BLaER1 treated with 17β-estradiol and CSF1 and Interleukin-3, amounts not matched to agents 10 nM and 100 nM (cell line): Measurements from ENCODE around the gene RHOH.

Experiments
- H3K27ac ChIP-seq, 11 experiments: shearing (Covaris generic); formaldehyde crosslinking; 2 replicates each; pipeline ENCODE4 v1.8.1; 2022
- H3K27me3 ChIP-seq, 11 experiments: shearing (Covaris generic); formaldehyde crosslinking; 2 replicates each; pipeline ENCODE4 v1.8.1; 2022
- H3K36me3 ChIP-seq, 11 experiments: shearing (Covaris generic); formaldehyde crosslinking; 2 replicates each; pipeline ENCODE4 v1.8.1; 2022
- H3K4me1 ChIP-seq, 10 experiments: shearing (Covaris generic); formaldehyde crosslinking; 2 replicates each; pipeline ENCODE4 v1.8.1; 2022
- H3K4me2 ChIP-seq, 11 experiments: shearing (Covaris generic); formaldehyde crosslinking; 2 replicates each; pipeline ENCODE4 v1.8.1; 2022
- H3K4me3 ChIP-seq, 10 experiments: shearing (Covaris generic); formaldehyde crosslinking; 2 replicates each; pipeline ENCODE4 v1.8.1; 2022
- H3K9ac ChIP-seq, 11 experiments: shearing (Covaris generic); formaldehyde crosslinking; 2 replicates each; pipeline ENCODE4 v1.8.1; 2022
- H3K9me3 ChIP-seq, 11 experiments: shearing (Covaris generic); formaldehyde crosslinking; replicated peaks in 1 of 11; 2 replicates each; pipeline ENCODE4 v1.8.1; 2022
- H4K20me1 ChIP-seq, 11 experiments: shearing (Covaris generic); formaldehyde crosslinking; 2 replicates each; pipeline ENCODE4 v1.8.1; 2022
- Cebpa-rat ChIP-seq, 11 experiments: shearing (Covaris generic); IDR thresholded peaks; 2 replicates each; pipeline ENCODE4 v1.8.1; 2022

The RHOH gene

DNA sequence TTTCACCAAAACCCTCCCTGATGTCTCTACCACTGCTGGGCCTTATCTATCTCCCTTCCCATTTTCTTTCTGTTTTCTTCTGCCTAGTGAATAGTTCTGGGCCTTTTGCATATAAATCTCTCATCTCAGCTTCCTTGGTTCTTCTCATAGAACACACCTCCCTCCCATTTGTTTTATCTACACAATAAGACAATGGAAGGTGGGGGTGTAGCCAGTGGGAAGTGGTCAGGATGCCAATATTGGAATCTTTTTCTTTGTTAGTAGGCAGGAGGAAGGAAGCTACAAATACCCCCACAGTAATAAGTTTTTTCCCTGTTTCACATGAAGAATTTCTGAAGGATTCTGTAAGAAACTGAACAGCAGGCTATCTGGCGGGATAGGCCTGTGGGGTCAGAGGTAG, 30.9 kb upstream of the RHOH start:
- Histone ChIP-seq H3K9me3 (peaks cover 15 to 38% (median 29%) of the 10 kb centered on the region in 11 experiments), H3K9ac (no peak overlapping the region), H3K27me3 (no peaks in the 10 kb centered on the region), H3K4me2 (no peak overlapping the region), H3K4me3 (no peak overlapping the region), H4K20me1 (no peaks in the 10 kb centered on the region), H3K4me1 (peaks cover 0 to 6% (median 0%) of the 10 kb centered on the region in 10 experiments; a peak in 5 of 20 replicates), H3K36me3 (peaks cover 15 to 47% (median 35%) of the 10 kb centered on the region in 11 experiments; a peak in 21 of 22 replicates), H3K27ac (no peak overlapping the region)
- no peak for TF ChIP-seq Cebpa-rat (IDR thresholded peaks at IDR 0.05)

DNA sequence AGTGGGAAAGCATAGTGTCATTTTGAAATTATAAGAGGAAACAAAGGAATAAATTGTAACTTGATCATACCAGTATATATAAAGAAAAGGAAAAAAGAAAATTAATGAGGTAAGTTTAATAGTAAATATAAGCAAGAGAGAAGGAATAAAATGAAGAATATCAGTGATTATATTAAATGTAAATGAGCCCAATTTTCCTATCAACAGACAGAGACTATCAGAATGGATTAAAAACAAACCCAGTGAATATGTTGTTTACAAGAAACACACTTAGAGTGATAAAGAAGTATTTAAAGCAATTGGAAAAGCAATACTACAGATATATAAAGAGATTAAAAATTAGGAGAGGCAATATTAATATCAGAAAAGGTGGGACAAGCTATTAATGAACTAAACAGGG, 28.8 kb upstream of the RHOH start:
- Histone ChIP-seq H3K36me3 (peaks cover 8 to 29% (median 17%) of the 10 kb centered on the region in 11 experiments; a peak in 19 of 22 replicates), H3K9me3 (peaks cover 15 to 37% (median 28%) of the 10 kb centered on the region in 11 experiments), H3K4me3 (no peak overlapping the region), H3K27ac (no peak overlapping the region), H3K9ac (no peak overlapping the region), H3K4me1 (peaks cover 0 to 20% (median 4%) of the 10 kb centered on the region in 10 experiments; a peak in 12 of 20 replicates), H4K20me1 (no peaks in the 10 kb centered on the region), H3K27me3 (no peaks in the 10 kb centered on the region), H3K4me2 (no peak overlapping the region)
- no peak for TF ChIP-seq Cebpa-rat (IDR thresholded peaks at IDR 0.05)

GRCh38 chr4:40170588-40170987, 26.2 kb upstream of the RHOH start:
- no peaks in the 10 kb centered on the region for H3K27me3 ChIP-seq
- H3K9me3 ChIP-seq = peaks cover 15 to 33% (median 28%) of the 10 kb centered on the region in 11 experiments
- H4K20me1 ChIP-seq = no peaks in the 10 kb centered on the region
- peak overlapping the region in 1 of 11 experiments; percentile 23; a peak in 1 of 22 replicates for H3K4me2 ChIP-seq
- no peak overlapping the region for H3K27ac ChIP-seq
- H3K36me3 ChIP-seq = peaks cover 8 to 24% (median 16%) of the 10 kb centered on the region in 11 experiments; a peak in 17 of 22 replicates
- no peak overlapping the region for H3K4me3 ChIP-seq
- peaks cover 0 to 25% (median 10%) of the 10 kb centered on the region in 10 experiments; a peak in 13 of 20 replicates for H3K4me1 ChIP-seq
- H3K9ac ChIP-seq = no peak overlapping the region
- no peak for TF ChIP-seq Cebpa-rat (IDR thresholded peaks at IDR 0.05)

DNA sequence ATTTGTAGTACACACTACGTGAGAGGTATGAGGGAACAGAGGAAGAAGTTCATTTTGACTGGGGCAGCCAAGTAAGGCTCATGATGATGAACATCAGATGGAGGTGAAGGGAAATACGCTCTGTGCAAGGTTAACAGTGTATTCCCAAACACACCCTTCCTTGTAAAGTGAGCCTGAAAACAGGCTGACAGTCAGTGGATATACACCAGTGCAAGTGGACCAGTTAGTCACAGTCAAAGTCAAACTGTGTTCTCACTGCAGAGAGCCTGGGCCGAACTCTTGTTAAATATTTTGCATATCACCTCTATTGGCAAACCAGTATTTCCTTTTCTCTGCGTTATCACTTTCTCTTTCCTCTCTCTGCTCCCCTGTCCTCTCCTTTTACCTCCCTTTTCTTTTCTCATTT, 23.4 kb upstream of the RHOH start:
- 0 out of 22 replicates have a peak overlapping the region, but pooled peaks of 1 of the 11 experiments have one; percentile 14 for H3K27ac ChIP-seq
- peaks cover 0 to 25% (median 10%) of the 10 kb centered on the region in 10 experiments; a peak in 13 of 20 replicates for H3K4me1 ChIP-seq
- TF ChIP-seq Cebpa-rat (IDR thresholded peaks at IDR 0.05) = no peak
- no peak overlapping the region for H3K9ac ChIP-seq
- no peaks in the 10 kb centered on the region for H3K27me3 ChIP-seq
- H3K4me2 ChIP-seq = peak overlapping the region in 7 of 11 experiments; percentile 0 to 46 (median 17); a peak in 4 of 22 replicates
- H4K20me1 ChIP-seq = no peaks in the 10 kb centered on the region
- H3K4me3 ChIP-seq = no peak overlapping the region
- H3K9me3 ChIP-seq = peaks cover 0 to 12% (median 7%) of the 10 kb centered on the region in 11 experiments; a peak in 16 of 22 replicates
- H3K36me3 ChIP-seq = peaks cover 0 to 7% (median 4%) of the 10 kb centered on the region in 11 experiments; a peak in 5 of 22 replicates

GRCh38 chr4:40176602-40177001, 20.2 kb upstream of the RHOH start:
- no peaks in the 10 kb centered on the region for H4K20me1 ChIP-seq
- no peak overlapping the region for H3K4me2 ChIP-seq
- H3K9ac ChIP-seq = no peak overlapping the region
- no peaks in the 10 kb centered on the region for H3K36me3 ChIP-seq
- 0 out of 22 replicates have a peak, but pooled peaks cover 0 to under 1% (median 0%) of the 10 kb centered on the region in 11 experiments for H3K9me3 ChIP-seq
- no peaks in the 10 kb centered on the region for H3K27me3 ChIP-seq
- H3K27ac ChIP-seq = peak overlapping the region in 1 of 11 experiments; percentile 6; a peak in 2 of 22 replicates
- TF ChIP-seq Cebpa-rat (IDR thresholded peaks at IDR 0.05) = no peak
- no peak overlapping the region for H3K4me3 ChIP-seq
- peaks cover 3 to 51% (median 26%) of the 10 kb centered on the region in 10 experiments; a peak in 19 of 20 replicates for H3K4me1 ChIP-seq

- Histone ChIP-seq H3K4me1 (peaks cover 11 to 52% (median 35%) of the 10 kb centered on the region in 10 experiments), H3K9ac (no peak overlapping the region)
These were observed 19.2 kb upstream of the RHOH start for GRCh38 chr4:40177591-40177990.

GRCh38 chr4:40178672-40179071, 18.2 kb upstream of the RHOH start:
- Histone ChIP-seq H3K36me3 (no peaks in the 10 kb centered on the region), H4K20me1 (no peaks in the 10 kb centered on the region), H3K4me1 (peaks cover 9 to 52% (median 36%) of the 10 kb centered on the region in 10 experiments), H3K27me3 (no peaks in the 10 kb centered on the region), H3K9ac (no peak overlapping the region), H3K27ac (peak overlapping the region in 2 of 11 experiments; percentile 7 to 33; a peak in 3 of 22 replicates), H3K4me3 (no peak overlapping the region), H3K9me3 (no peaks in the 10 kb centered on the region), H3K4me2 (peak overlapping the region in 1 of 11 experiments; percentile 63; a peak in 1 of 22 replicates)
- no peak for TF ChIP-seq Cebpa-rat (IDR thresholded peaks at IDR 0.05)

More at GRCh38 chr4:40177591-40177990, 19.2 kb upstream of the RHOH start:
- no peak overlapping the region for H3K4me3 ChIP-seq
- no peaks in the 10 kb centered on the region for H3K36me3 ChIP-seq
- no peaks in the 10 kb centered on the region for H3K27me3 ChIP-seq
- no peaks in the 10 kb centered on the region for H3K9me3 ChIP-seq
- H4K20me1 ChIP-seq = no peaks in the 10 kb centered on the region
- no peak overlapping the region for H3K4me2 ChIP-seq
- peak overlapping the region in 2 of 11 experiments; percentile 7 to 17; a peak in 1 of 22 replicates for H3K27ac ChIP-seq
- no peak for TF ChIP-seq Cebpa-rat (IDR thresholded peaks at IDR 0.05)

DNA sequence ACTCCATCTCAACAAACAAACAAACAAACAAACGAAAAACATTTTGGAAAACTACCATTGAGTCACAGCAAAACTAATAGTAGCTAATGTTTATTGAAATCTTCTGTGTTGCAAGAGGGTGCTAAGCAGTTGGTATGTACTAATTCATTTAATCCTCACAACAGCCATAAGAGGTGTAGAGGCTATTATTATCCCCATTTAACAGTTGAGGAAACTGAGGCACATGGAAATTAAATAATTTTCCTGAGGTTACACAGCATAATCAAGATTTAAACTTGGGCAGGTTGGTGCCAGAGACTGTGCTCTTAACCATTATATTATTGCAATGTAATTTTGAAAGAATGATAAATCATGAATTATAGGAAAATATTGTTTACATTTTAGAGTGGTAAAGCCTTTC, 17.5 kb upstream of the RHOH start:
- H3K27ac ChIP-seq = peak overlapping the region in 8 of 11 experiments; percentile 20 to 81 (median 64); a peak in 12 of 22 replicates
- peak overlapping the region in 5 of 11 experiments; percentile 43 to 69 (median 57); a peak in 8 of 22 replicates for H3K4me2 ChIP-seq
- H3K27me3 ChIP-seq = no peaks in the 10 kb centered on the region
- peaks cover 16 to 59% (median 43%) of the 10 kb centered on the region in 10 experiments for H3K4me1 ChIP-seq
- H3K9ac ChIP-seq = peak overlapping the region in 2 of 11 experiments; percentile 49; a peak in 1 of 22 replicates
- H3K9me3 ChIP-seq = no peaks in the 10 kb centered on the region
- H3K4me3 ChIP-seq = no peak overlapping the region
- no peak for TF ChIP-seq Cebpa-rat (IDR thresholded peaks at IDR 0.05)
- no peaks in the 10 kb centered on the region for H3K36me3 ChIP-seq
- no peaks in the 10 kb centered on the region for H4K20me1 ChIP-seq

DNA sequence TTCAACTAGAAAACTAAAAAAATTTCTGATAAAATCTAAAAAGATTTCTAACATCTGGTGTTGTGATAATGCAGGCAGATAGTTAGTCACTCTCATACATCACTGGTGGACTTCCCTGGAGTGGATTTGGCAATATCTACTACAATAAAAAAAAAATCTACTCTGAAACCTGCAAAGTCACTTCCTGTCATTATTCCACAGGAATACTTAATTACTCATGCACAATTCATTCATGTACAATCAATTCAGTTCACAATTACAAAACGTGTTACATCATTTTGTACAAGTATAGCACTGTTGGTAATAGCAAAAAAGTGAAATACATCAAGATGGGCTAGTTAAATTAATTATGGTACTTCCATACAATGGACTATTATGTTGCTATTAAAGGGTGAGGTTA, 16.5 kb upstream of the RHOH start:
- Histone ChIP-seq H3K27ac (peak overlapping the region in 9 of 11 experiments; percentile 41 to 81 (median 60); a peak in 14 of 22 replicates), H3K4me2 (peak overlapping the region in 7 of 11 experiments; percentile 11 to 69 (median 43); a peak in 13 of 22 replicates), H3K9ac (peak overlapping the region in 1 of 11 experiments; percentile 49; a peak in 2 of 22 replicates), H3K36me3 (no peaks in the 10 kb centered on the region), H3K4me1 (peaks cover 24 to 68% (median 52%) of the 10 kb centered on the region in 10 experiments), H3K4me3 (no peak overlapping the region), H3K9me3 (no peaks in the 10 kb centered on the region), H4K20me1 (no peaks in the 10 kb centered on the region), H3K27me3 (no peaks in the 10 kb centered on the region)
- peak in 3 of 11 experiments; percentile 21 to 62 (median 43); a peak in 4 of 22 replicates for TF ChIP-seq Cebpa-rat (IDR thresholded peaks at IDR 0.05)
